ENCODE data around the gene CEP44.
"Not testable (repeated sequence)": the region's sequence is repeated elsewhere in the genome, so short reads cannot be mapped to it uniquely, and the experiment has no call there.

Gene CEP44

GRCh38 chr4:174283507-174284471 lies at the start of gene CEP44, which contains the start of gene FBXO8:
TSS of gene CEP44 (plus strand) at chr4:174283911. CDS start at chr4:174299122, 15,211 bp downstream.
TSS of gene FBXO8 (minus strand) at chr4:174283667. CDS start at chr4:174263092, 20,575 bp downstream.
- DNase-seq: peak; percentile 70

DNA sequence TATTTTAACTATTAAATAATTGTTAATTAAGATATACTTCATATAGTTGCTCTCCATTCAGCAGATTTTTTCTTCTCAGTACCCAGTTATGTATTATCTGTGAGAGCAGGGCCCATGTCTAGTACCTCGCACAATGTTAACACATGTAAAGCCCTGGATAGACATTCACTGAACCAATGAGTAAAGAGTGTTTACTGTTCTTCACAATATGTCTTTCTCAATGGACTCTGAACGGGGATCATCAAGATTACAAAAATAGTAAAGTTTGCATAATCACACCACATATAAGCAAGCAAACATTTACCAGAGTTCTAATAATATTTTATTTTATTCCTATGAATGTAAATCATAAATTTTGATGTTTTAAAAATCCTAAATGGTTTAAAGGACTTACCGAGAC lies 47.4 kb upstream of the CEP44 start:
- no peak for DNase-seq

GRCh38 chr4:174241162-174241561 lies 42.5 kb upstream of the CEP44 start:
- DNase-seq: no peak

- DNase-seq: no peak
Measured at GRCh38 chr4:174244441-174244840, 39.3 kb upstream of the CEP44 start.

DNA sequence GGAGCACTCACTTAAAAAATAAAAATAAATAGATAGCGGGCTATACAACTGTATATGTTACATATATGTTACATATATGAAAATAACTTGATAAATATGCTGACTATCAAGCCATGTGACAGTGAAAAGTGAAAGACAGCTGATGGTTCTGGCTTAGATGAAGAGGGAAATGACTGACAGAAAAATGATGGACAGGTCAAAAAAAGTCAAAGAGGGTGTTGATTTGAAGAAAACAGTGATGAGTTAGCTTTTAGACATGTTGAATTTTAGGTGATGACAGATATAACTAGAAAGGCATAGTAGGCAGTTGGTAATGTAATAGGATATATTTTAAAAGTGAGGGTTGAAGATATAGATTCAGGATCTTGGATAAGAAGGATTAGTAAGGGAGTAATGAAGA lies 38.0 kb upstream of the CEP44 start:
- no peak for DNase-seq

GRCh38 chr4:174248407-174248806 lies 35.3 kb upstream of the CEP44 start:
- DNase-seq: no peak

DNA sequence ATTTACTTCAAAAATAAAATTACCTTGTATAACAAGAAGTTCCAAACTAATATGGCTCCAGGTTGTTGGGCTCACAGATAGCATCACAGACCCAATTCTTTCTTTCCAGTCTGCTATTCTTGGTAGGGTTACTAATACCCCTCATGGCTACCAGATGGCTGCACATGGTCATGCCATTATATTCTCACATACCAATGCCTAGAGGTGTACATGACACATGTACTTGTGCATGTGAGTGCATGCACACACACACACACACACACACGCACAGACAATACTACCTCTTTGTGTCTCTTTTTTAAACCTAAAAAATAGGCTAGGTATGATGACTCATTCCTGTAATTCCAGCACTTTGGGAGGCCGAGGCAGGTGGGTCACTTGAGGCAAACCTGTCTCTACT lies 31.3 kb upstream of the CEP44 start:
- no peak for DNase-seq

DNA sequence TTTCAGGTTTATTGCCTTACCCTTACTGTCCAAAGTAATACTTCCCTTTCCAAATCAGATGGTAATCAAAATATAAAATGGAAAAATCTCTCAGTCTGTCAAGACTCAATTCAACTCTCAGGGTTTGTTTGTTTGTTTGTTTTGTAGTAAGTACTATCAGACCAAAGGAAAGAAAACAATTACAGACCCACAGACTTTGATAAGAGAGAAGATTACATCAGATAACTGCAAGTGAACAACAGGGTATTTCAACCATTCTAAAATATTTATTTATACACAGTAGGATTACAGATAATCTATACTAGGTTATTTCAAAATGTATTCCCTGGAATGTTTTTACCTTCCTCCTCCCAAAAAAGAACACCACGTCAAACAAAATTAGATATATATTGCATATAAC lies 29.1 kb upstream of the CEP44 start:
- no peak for DNase-seq

DNA sequence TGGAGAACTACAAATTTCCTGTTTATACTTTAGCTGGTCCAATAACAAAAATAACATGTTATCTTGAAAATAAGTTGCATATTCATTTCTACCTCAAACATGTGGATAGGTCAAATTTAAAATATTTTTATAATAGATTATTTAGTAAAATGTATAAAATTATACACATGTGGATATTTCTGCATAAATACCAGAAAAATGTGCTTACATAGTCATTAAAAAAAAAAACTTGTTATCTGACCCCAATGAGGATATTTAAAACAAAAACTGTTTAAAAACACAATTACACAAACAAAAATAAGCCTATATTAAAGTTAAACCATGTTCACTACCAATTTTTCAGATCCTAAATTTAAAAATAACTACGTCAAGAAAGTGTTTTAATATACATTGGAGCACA lies 28.3 kb upstream of the CEP44 start:
- DNase-seq: no peak

GRCh38 chr4:174255786-174256185 lies 27.9 kb upstream of the CEP44 start:
- DNase-seq: no peak

DNA sequence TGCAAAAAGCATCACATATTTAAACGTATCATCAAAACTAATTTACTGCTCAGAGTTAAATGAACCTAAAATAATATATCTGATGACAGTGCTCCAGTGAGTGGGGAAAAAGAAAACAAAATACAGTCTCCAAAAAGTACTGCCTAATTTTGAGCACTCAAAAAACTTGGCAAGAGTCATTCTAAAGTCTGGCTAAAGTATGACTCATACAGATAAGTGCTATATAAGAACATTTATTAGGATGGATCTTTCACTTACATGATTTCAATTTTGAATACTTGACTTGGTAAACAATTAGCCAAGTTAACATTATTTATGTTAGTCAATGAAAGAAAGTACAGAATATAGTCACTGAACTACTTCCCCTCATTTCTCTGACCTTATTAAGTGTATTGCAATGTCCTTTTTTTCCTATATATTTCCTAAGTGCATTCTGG lies 27.4 kb upstream of the CEP44 start:
- no peak for DNase-seq

DNA sequence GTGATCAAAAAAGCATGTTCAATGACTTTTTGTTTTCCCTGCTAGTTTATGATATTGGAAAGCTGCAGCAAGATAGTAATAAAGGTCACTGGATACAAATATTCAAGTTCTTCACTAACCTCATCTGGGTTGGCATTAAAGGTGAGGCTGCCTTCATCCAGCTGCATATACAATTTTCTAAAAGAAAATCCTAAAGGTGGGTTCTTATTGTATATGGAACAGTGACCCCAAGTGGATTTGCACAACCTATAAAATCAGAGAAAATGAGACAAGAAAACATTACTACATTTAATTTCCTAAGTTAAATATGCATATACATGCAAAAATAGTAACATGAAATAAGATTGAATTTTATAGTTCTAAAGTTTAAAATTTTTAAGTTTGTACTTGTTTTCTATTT lies 24.1 kb upstream of the CEP44 start:
- no peak for DNase-seq

DNA sequence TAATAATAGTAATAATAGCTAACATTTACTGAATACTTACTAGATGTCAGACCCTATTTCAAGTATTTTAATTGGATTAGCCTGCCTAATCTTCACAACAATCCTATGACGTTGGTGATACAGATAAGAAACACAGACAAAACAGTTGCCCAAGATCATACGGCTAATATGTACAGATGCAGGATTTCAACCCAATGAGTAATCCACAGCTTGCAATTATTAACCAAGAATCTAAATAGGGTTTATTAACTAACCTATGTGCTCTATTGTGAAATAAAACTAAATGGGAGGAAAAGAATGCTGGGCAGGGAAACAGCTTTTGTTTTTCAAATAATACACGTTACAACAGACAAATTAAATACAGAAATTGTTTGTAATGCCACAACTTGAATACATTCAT lies 23.6 kb upstream of the CEP44 start:
- no peak for DNase-seq

GRCh38 chr4:174261432-174261831 lies 22.3 kb upstream of the CEP44 start:
- not testable (repeated sequence) for DNase-seq

DNA sequence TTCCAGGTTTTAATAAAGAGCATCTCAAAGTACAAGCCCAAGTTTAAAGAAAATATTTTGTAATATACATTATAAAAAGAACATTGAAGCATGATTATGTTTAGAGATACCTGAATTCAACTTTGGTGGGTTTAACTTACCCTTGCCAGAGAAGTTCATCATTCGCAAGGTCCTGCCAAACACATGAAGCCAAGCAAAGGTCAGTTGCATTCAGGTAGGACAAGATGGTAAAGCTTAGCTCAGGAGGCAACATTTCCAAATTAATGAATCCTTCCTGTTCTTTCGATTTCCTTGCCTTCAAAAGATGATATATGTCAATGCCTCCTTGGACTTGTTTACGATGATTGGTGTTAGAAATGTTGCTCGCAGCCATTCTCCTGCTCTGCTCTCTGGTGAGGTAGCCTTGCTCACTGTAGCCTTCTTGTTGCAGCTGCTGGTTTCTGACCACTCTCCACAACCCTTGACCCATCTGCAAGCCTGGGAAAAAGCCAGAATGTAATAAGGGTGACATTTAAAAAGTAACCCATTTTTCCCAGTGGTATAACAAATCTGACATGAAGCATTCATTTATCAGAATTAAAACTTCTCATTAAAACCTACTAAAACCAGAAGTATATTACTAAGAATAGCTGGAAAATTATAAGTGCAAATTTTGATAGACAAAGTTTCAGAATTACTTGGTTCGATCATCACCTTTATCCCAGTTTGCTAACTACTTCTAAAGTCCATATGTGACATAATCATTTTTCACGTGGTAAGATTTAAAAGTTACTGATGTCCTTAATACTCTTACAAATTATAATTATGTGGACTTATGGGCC lies 20.9 kb upstream of the CEP44 start:
- DNase-seq: no peak

GRCh38 chr4:174263445-174263736 lies 20.3 kb upstream of the CEP44 start:
- no peak for DNase-seq

- no peak for DNase-seq
Measured at GRCh38 chr4:174265916-174266315, 17.8 kb upstream of the CEP44 start.

- DNase-seq: no peak
Measured at GRCh38 chr4:174266416-174266815, 17.3 kb upstream of the CEP44 start.

DNA sequence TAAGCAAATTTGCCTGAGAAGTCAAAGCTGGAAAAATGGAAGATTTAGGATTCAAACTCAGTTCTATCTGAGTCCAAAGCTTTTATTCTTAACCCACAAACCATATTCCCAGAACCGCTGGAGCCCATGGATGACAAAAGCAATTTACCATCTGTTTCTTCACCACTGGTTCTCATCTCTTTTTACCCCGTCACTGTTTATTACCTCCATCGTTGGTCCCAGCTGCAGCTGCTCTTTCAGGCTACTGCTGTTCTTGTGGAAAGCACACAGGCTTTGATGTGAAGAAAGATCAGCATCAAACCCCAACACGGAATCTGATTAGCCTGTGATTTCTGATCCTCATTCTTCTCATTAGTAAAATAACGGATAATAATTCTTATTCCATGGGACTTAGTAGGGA lies 9.8 kb upstream of the CEP44 start:
- DNase-seq: no peak

GRCh38 chr4:174274436-174274835 lies 9.3 kb upstream of the CEP44 start:
- DNase-seq: no peak

GRCh38 chr4:174275101-174275500 lies 8.6 kb upstream of the CEP44 start:
- DNase-seq: no peak

DNA sequence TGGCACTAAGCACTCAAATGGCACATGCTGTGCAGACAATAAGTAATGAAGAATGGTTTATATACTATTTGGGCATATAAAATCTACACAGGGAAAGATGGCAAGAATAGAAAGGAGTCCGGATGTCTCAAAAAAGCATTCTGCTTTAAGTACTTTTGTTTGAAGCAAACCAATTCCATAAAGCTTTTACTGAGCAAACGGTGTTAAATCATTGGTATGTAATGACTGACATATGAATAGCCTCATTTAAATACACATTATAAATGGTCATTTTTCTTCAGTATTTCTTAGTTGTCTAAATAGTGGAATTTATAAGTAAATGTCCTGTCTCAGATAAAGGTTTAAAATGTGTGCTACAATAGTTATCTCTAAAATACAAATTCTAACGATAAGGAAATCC lies 6.3 kb upstream of the CEP44 start:
- DNase-seq: no peak

DNA sequence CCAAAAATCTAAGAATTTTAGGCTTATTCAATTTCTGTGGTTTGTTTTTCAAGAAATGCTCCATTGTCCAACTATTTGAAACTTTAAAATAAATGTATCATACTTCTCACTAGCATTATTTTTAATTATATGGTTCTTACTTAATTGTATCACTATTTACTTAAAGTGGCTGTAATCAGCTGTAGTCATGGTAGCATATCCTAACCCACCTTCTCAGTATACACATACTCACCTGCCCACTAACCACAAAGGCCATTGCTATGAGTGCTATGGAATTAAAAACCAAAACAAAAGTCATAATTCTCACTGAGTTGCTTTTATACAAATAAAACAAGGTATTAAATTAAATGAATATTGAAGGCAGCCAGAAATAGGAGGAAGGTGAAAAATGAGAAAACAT lies 5.2 kb upstream of the CEP44 start:
- no peak for DNase-seq
